Measurements from ENCODE around the gene TCF21. TPM values are rescaled to one million over a fixed set of nuclear protein-coding genes. Genes with fewer than 3 reads are reported as not detected.

TCF21 gene
- total RNA-seq, 1 experiment from 2014 or later, result not detected

DNA sequence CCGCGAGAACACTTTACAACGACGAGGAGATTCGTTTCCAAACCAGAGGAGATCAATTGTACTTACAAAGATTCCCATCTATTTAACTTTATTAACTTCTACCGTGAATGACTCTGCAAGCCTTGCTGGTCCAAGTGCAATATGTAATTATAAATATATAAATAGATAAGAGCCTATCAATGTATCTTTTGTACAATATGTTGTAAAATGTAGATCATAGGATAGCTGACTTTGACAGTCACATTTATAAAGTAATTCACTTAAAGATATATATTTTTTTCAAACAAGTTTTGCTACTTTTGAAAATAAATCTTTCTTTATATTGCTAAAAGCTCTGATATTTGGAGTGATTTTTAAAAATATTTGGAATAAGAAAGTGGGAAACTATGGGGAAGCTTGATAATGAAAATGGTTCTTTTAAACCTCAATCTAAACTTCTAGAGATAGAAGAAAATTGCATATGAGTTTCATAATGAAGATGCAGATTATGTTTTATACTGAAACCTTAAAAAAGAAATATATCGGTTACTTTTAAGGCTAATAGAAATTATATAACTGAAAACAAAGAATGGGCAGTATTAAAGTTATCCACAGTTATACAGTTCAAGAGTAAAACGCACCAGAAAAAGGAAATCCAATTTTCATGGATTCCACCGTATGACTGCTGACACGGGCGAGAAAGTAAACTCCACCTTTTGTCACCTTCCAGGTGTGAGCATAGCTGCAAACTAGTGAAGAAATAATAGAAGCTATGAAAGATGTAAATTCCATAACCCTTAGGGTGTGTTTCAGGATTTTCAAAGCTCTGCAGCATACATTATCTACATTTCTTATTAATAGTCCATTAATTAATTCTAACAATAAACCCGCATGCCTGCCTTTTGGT lies 3.3 kb downstream of the TCF21 start:
- Histone ChIP-seq H3K27me3 (ENCODE audit: low read length) (no peaks in the 10 kb centered on the region), H3K9me3 (ENCODE audit: low read length) (no peaks in the 10 kb centered on the region), H3K4me3 (ENCODE audit: low read length) (no peak overlapping the region), H3K4me2 (ENCODE audit: low read depth, low read length, poor library complexity, severe bottlenecking) (no peak overlapping the region), H3K36me3 (ENCODE audit: insufficient read depth, low read length) (no peaks in the 10 kb centered on the region), H3K9me2 (replicated peaks; ENCODE audit: insufficient read depth, low read length) (no peaks in the 10 kb centered on the region), H3K9ac (ENCODE audit: low read length) (no peak overlapping the region), H4K20me1 (ENCODE audit: insufficient read depth, low read depth, low read length) (no peaks in the 10 kb centered on the region), H3K27ac (ENCODE audit: low read length) (no peak overlapping the region), H2AFZ (ENCODE audit: low read length) (no peak overlapping the region), H3K4me1 (ENCODE audit: low read length) (no peaks in the 10 kb centered on the region), H3K79me2 (ENCODE audit: low read length) (no peaks in the 10 kb centered on the region)
- no peak for DNase-seq

DNA sequence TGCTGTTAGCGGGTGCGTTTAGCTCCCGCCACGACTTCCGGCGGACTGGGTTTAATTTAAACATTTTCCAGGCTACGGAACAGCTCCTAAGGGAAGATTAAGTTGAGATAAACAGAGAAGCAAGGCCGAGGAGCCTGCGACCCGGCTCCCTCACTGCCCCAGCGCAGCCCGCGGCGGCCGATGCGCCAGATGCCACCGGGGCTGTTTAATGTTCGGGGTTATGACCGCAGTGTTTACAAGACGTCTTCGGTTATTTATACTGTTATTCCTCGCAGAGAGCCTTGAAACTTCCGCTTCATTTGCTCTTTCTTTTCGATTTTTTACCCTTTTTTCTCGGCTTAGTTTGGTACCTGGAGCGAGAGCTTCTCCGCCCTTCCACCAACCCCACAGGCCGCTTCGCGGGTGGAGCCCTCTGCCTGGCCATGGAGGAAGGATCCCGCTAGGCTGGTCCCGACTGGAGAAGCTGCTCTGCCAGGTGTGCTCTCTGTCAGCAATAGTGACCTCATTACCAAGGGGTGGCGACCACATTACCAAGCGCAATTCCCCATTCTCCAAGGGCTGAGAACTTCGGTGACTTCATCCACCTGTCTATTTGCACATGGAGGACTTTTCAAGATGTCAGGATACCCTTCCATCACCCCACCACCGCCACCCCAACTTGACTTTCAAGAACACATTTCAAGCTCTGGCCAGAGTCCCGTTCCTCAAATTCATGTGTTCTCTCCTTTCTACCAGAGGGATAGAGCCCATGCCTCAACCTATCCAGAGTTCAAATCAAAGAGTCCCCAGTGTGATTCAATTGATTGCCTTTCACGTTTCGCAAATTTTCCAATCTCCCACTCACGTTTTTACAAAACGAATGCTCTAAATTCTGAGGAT lies 4.1 kb downstream of the TCF21 start:
- H3K27ac ChIP-seq (ENCODE audit: low read length), result no peak overlapping the region
- H3K27me3 ChIP-seq (ENCODE audit: low read length), result no peaks in the 10 kb centered on the region
- no peaks in the 10 kb centered on the region for H3K9me2 ChIP-seq (replicated peaks; ENCODE audit: insufficient read depth, low read length)
- H3K4me1 ChIP-seq (ENCODE audit: low read length), result no peaks in the 10 kb centered on the region
- H2AFZ ChIP-seq (ENCODE audit: low read length), result no peak overlapping the region
- H4K20me1 ChIP-seq (ENCODE audit: insufficient read depth, low read depth, low read length), result no peaks in the 10 kb centered on the region
- no peaks in the 10 kb centered on the region for H3K79me2 ChIP-seq (ENCODE audit: low read length)
- no peak for DNase-seq
- H3K4me3 ChIP-seq (ENCODE audit: low read length), result no peak overlapping the region
- H3K9me3 ChIP-seq (ENCODE audit: low read length), result no peaks in the 10 kb centered on the region
- no peak overlapping the region for H3K4me2 ChIP-seq (ENCODE audit: low read depth, low read length, poor library complexity, severe bottlenecking)
- H3K9ac ChIP-seq (ENCODE audit: low read length), result no peak overlapping the region
- no peaks in the 10 kb centered on the region for H3K36me3 ChIP-seq (ENCODE audit: insufficient read depth, low read length)

DNA sequence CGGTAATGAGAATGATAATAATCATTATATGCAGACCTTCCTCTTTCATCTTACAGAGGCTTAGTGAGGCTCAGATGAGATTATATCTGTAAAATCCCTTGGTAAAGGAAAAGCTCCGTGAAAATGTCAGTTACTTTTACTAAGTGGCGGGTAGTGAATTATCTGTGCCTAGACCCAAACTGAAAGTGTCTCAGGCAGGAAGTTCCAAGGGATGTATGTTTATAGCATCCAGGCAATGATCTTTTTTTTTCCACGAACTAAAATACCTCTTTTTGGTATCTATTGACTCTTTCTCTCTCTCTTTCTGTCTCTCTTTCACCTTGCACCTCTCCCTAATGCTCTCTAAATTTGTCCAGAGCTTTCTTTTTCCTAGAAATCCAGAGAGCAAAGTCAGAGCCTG lies 5.0 kb downstream of the TCF21 start:
- Histone ChIP-seq H3K9ac (ENCODE audit: low read length) (no peak overlapping the region), H3K27ac (ENCODE audit: low read length) (no peak overlapping the region), H3K36me3 (ENCODE audit: insufficient read depth, low read length) (no peaks in the 10 kb centered on the region), H2AFZ (ENCODE audit: low read length) (no peak overlapping the region), H4K20me1 (ENCODE audit: insufficient read depth, low read depth, low read length) (no peaks in the 10 kb centered on the region), H3K4me1 (ENCODE audit: low read length) (no peaks in the 10 kb centered on the region), H3K79me2 (ENCODE audit: low read length) (no peaks in the 10 kb centered on the region), H3K9me3 (ENCODE audit: low read length) (no peaks in the 10 kb centered on the region), H3K27me3 (ENCODE audit: low read length) (no peaks in the 10 kb centered on the region), H3K9me2 (replicated peaks; ENCODE audit: insufficient read depth, low read length) (no peaks in the 10 kb centered on the region), H3K4me2 (ENCODE audit: low read depth, low read length, poor library complexity, severe bottlenecking) (no peak overlapping the region), H3K4me3 (ENCODE audit: low read length) (no peak overlapping the region)
- DNase-seq, result no peak

DNA sequence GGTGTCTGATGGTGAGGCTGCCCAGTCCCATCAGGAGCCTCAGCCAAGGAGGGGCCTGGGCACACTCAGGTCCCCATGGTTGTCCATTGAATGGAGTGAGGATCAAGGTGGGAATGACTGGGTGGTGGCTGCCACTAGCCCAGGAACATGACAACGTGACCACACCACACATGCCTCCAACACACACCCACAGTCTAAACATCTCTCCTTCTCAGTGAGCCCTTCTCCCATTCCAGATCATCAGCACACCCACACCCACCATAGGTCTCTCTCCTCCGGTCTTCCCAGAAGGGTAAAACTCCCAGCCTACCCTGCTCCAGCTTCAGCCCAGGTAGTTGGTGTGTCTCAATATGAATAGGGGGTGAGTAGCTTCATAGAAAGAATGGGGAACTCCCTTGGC lies 5.5 kb downstream of the TCF21 start:
- no peaks in the 10 kb centered on the region for H3K4me1 ChIP-seq (ENCODE audit: low read length)
- H4K20me1 ChIP-seq (ENCODE audit: insufficient read depth, low read depth, low read length), result no peaks in the 10 kb centered on the region
- no peaks in the 10 kb centered on the region for H3K9me3 ChIP-seq (ENCODE audit: low read length)
- no peaks in the 10 kb centered on the region for H3K27me3 ChIP-seq (ENCODE audit: low read length)
- H3K4me2 ChIP-seq (ENCODE audit: low read depth, low read length, poor library complexity, severe bottlenecking), result no peak overlapping the region
- no peak overlapping the region for H2AFZ ChIP-seq (ENCODE audit: low read length)
- no peaks in the 10 kb centered on the region for H3K79me2 ChIP-seq (ENCODE audit: low read length)
- no peak overlapping the region for H3K27ac ChIP-seq (ENCODE audit: low read length)
- H3K9me2 ChIP-seq (replicated peaks; ENCODE audit: insufficient read depth, low read length), result no peaks in the 10 kb centered on the region
- H3K36me3 ChIP-seq (ENCODE audit: insufficient read depth, low read length), result no peaks in the 10 kb centered on the region
- H3K4me3 ChIP-seq (ENCODE audit: low read length), result no peak overlapping the region
- DNase-seq, result no peak
- H3K9ac ChIP-seq (ENCODE audit: low read length), result no peak overlapping the region

DNA sequence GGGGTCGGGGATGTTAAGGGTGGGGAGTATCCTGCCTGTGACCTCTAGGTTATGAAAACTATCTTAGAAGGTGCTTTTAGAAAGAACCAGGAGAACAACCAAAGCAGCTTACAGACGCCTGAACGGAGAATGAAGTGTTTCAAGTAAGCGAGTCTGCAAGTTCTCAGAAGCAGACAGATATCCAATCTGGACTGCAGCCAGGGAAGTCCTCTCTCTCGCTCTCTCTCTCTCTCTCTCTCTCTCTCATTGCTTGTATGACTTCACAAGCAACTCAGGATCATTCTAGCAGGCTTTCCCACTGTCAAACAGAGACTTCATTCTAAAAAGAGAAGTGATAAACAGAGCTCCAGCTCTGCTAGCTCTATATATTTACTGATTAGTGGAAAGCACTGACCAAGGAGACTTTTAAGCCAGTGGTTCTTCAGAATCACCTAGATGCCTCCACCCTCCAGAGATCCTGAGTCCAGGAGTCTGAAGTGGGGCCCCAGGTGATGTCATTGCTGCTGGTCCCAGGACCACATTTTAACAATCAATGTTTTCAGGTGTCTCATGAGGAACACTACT lies 6.0 kb downstream of the TCF21 start:
- no peaks in the 10 kb centered on the region for H3K4me1 ChIP-seq (ENCODE audit: low read length)
- no peak overlapping the region for H3K9ac ChIP-seq (ENCODE audit: low read length)
- no peak overlapping the region for H3K27ac ChIP-seq (ENCODE audit: low read length)
- no peak overlapping the region for H3K4me3 ChIP-seq (ENCODE audit: low read length)
- no peak overlapping the region for H2AFZ ChIP-seq (ENCODE audit: low read length)
- H3K4me2 ChIP-seq (ENCODE audit: low read depth, low read length, poor library complexity, severe bottlenecking), result no peak overlapping the region
- H3K9me3 ChIP-seq (ENCODE audit: low read length), result no peaks in the 10 kb centered on the region
- no peaks in the 10 kb centered on the region for H3K79me2 ChIP-seq (ENCODE audit: low read length)
- H3K27me3 ChIP-seq (ENCODE audit: low read length), result no peaks in the 10 kb centered on the region
- H3K9me2 ChIP-seq (replicated peaks; ENCODE audit: insufficient read depth, low read length), result no peaks in the 10 kb centered on the region
- H4K20me1 ChIP-seq (ENCODE audit: insufficient read depth, low read depth, low read length), result no peaks in the 10 kb centered on the region
- H3K36me3 ChIP-seq (ENCODE audit: insufficient read depth, low read length), result no peaks in the 10 kb centered on the region
- DNase-seq, result no peak

DNA sequence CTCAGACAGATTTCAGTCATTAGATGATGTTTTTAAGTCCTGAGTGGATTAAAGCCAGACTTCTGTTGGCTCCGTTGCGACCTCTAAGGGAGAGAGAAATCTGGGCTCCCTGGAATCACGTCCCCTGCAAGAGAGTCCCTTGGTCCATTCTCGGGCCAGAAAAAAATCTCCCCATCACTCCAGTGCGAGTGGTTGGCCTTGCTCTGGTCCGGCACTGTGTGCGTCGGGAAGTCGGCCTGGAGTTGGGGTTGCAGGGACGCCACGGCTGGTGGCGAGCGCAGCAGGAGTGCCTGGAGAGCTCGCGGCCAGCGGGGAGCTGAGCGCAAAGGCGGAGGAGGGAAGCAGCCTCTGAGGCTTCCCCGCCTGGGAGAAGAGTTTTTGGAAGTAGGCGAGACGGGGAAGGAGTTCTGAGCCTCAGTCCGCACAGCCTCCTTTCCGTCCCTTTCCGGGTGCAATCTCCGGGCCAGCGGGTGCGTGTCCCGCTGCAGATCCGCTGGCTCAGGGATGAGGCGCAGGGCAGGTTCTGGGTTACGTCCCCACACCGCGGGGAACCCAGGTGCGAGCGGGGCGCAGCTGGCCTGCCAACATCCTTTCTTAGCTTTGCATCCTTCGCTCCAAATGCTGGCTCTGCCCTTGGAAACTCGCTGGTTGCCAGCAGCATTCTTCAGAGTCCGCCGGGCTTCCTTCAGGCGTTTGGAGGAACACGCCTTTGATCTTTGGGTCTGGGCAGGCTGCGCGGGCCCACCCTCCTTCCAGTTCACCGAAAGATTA lies 6.8 kb downstream of the TCF21 start:
- H3K4me2 ChIP-seq (ENCODE audit: low read depth, low read length, poor library complexity, severe bottlenecking), result no peak overlapping the region
- no peaks in the 10 kb centered on the region for H3K4me1 ChIP-seq (ENCODE audit: low read length)
- no peak overlapping the region for H3K27ac ChIP-seq (ENCODE audit: low read length)
- no peaks in the 10 kb centered on the region for H4K20me1 ChIP-seq (ENCODE audit: insufficient read depth, low read depth, low read length)
- no peaks in the 10 kb centered on the region for H3K79me2 ChIP-seq (ENCODE audit: low read length)
- no peak for DNase-seq
- H3K4me3 ChIP-seq (ENCODE audit: low read length), result no peak overlapping the region
- no peaks in the 10 kb centered on the region for H3K27me3 ChIP-seq (ENCODE audit: low read length)
- H3K9ac ChIP-seq (ENCODE audit: low read length), result no peak overlapping the region
- H2AFZ ChIP-seq (ENCODE audit: low read length), result no peak overlapping the region
- H3K9me2 ChIP-seq (replicated peaks; ENCODE audit: insufficient read depth, low read length), result no peaks in the 10 kb centered on the region
- H3K9me3 ChIP-seq (ENCODE audit: low read length), result no peaks in the 10 kb centered on the region
- no peaks in the 10 kb centered on the region for H3K36me3 ChIP-seq (ENCODE audit: insufficient read depth, low read length)

DNA sequence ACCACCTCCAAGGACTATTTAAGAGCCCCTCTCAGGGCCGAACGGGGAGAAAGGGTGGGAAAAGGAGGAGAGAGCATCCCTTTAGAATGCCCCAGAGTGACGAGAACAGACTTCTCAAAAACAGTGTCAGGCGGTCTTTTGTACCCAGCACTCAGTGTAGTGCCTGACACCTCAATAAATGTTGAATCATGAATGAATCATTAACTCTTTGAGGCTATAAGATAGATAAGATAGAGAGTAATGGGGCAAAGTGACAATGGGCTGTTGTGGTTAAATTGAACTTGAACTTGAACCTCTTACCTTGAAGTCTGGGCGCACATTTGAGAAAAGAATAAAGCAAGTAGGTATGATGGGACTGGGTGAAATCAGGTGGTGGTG lies 7.4 kb downstream of the TCF21 start:
- Histone ChIP-seq H3K4me2 (ENCODE audit: low read depth, low read length, poor library complexity, severe bottlenecking) (no peak overlapping the region), H3K36me3 (ENCODE audit: insufficient read depth, low read length) (no peaks in the 10 kb centered on the region), H4K20me1 (ENCODE audit: insufficient read depth, low read depth, low read length) (no peaks in the 10 kb centered on the region), H3K4me3 (ENCODE audit: low read length) (no peak overlapping the region), H3K9me3 (ENCODE audit: low read length) (no peaks in the 10 kb centered on the region), H3K79me2 (ENCODE audit: low read length) (no peaks in the 10 kb centered on the region), H3K9me2 (replicated peaks; ENCODE audit: insufficient read depth, low read length) (no peaks in the 10 kb centered on the region), H3K27ac (ENCODE audit: low read length) (no peak overlapping the region), H3K4me1 (ENCODE audit: low read length) (no peaks in the 10 kb centered on the region), H3K9ac (ENCODE audit: low read length) (no peak overlapping the region), H3K27me3 (ENCODE audit: low read length) (no peaks in the 10 kb centered on the region), H2AFZ (ENCODE audit: low read length) (no peak overlapping the region)
- no peak for DNase-seq
